Spleen (tissue), 11 donors: ENCODE results near the gene CDK14. TPM values are rescaled to one million over a fixed set of nuclear protein-coding genes. Genes with fewer than 3 reads are reported as not detected.

Experiments
- DNase-seq: peaks from one replicate; pipeline ENCODE4 v3.0.0-alpha.2; 2020
- H3K27ac ChIP-seq, 8 donors: fragments of 200-600 bp; sonication (generic) in 7 of 8; 1 replicate in 4 of 8; 2 replicates in 4 of 8; pipeline versions ENCODE4 v1.5.0 to v1.8.0; 2016 to 2021; ENCODE audit warnings: inconsistent platforms in 4 of 8, mild to moderate bottlenecking in 4 of 8, moderate library complexity in 1 of 8
- H3K27me3 ChIP-seq, 7 donors: fragments of 200-600 bp; sonication (generic) in 6 of 7; replicated peaks in 1 of 7; 1 replicate in 4 of 7; 2 replicates in 3 of 7; pipeline versions ENCODE4 v1.5.0 to v1.8.0; 2016 to 2021; ENCODE audit warnings: inconsistent platforms in 3 of 7, mild to moderate bottlenecking in 1 of 7
- H3K36me3 ChIP-seq, 6 donors: fragments of 200-600 bp; sonication (generic) in 5 of 6; 1 replicate in 4 of 6; 2 replicates in 2 of 6; pipeline versions ENCODE4 v1.5.0 to v1.8.0; 2016 to 2021; ENCODE audit warnings: inconsistent platforms in 2 of 6
- H3K4me1 ChIP-seq, 6 donors: fragments of 200-600 bp; sonication (generic) in 5 of 6; 1 replicate in 3 of 6; 2 replicates in 3 of 6; pipeline versions ENCODE4 v1.5.0 to v1.8.0; 2016 to 2021; ENCODE audit warnings: inconsistent platforms in 3 of 6
- H3K4me3 ChIP-seq, 8 donors: fragments of 200-600 bp; sonication (generic) in 7 of 8; 1 replicate in 4 of 8; 2 replicates in 4 of 8; pipeline versions ENCODE4 v1.5.0 to v1.8.0; 2016 to 2021; ENCODE audit warnings: inconsistent platforms in 4 of 8, mild to moderate bottlenecking in 4 of 8, moderate library complexity in 2 of 8
- H3K9me3 ChIP-seq, 8 donors: fragments of 200-600 bp; sonication (generic) in 7 of 8; 1 replicate in 4 of 8; 2 replicates in 4 of 8; pipeline versions ENCODE4 v1.5.0 to v1.8.0; 2016 to 2021; ENCODE audit warnings: inconsistent platforms in 4 of 8
- POLR2A ChIP-seq, 3 donors: fragments of 450-650 bp; IDR thresholded peaks; one replicate each; pipeline ENCODE4 v1.5.1; 2017; ENCODE audit warnings: antibody characterized with exemption in 3 of 3, mild to moderate bottlenecking in 1 of 3
- POLR2AphosphoS5 ChIP-seq, 3 donors: sonication (generic); formaldehyde crosslinking; IDR thresholded peaks; one replicate each; pipeline ENCODE4 v1.5.1; 2017; ENCODE audit warnings: antibody characterized with exemption in 3 of 3
- WGBS, 5 donors: extraction: QIAGEN DNeasy Blood & Tissue Kit in 3 of 5; methylation state at CpG; one replicate each; pipeline versions ENCODE4 v1.1.5 to v1.1.7; 2013 to 2018; 5-methylcytosine and 5-hydroxymethylcytosine counted together
- intact Hi-C: fragments of 100-400 bp; cut with DNase I; formaldehyde crosslinking; loops from one replicate; pipeline ENCODE4 v1.15.0; 2023; ENCODE audit warnings: low total_unique reads
- polyA plus RNA-seq, 3 donors: library from polyadenylated mRNA; stranded (reverse); fragments of 200-250 nt; gene quantifications; one replicate each; pipeline ENCODE4 v1.2.1, GENCODE V29; 2013
- total RNA-seq, 7 donors: library from RNA; depleted of rRNA in 3 of 7; stranded (reverse); fragments of >200 nt in 3 of 7; fragmentation: NEBNext Ultra II Directional in 4 of 7; extraction: Animal tissue kit (Norgen Biotek cat#: 25700) in 4 of 7; gene quantifications; one replicate each; pipeline versions ENCODE4 v1.1.0 to v1.2.1, GENCODE V29; 2016 to 2021
- TF ChIP-seq, protein P1 (sequence below), 11 experiments: fragments of 200-600 bp in 7 of 11; fragments of 450-650 bp in 4 of 11; sonication (generic) in 4 of 11; IDR thresholded peaks in 8 of 11; conservative IDR thresholded peaks in 3 of 11; 1 replicate in 7 of 11; 2 replicates in 4 of 11; pipeline versions ENCODE4 v1.4.0 to v1.8.0; 2016 to 2021; ENCODE audit warnings: antibody characterized with exemption in 11 of 11, inconsistent platforms in 4 of 11, mild to moderate bottlenecking in 1 of 11
- donor health status: healthy with polysubstance abuse.
- donor health status: DM: no; HTN: no; CAD: no; lungs with moderate emphysema.
- donor health status: DM: no; HTN: no; CAD: no.
- donor health status: Bipolar disorder and iron deficiency.
- donor health status: healthy.
- donor health status: DM: no; HTN: no; CAD: no.
- donor health status: DM: yes; HTN: yes; CAD: no.

CDK14 gene
- total and polyA plus RNA-seq, 10 donors, result 6.6 to 109 (median 51.2) TPM

DNA sequence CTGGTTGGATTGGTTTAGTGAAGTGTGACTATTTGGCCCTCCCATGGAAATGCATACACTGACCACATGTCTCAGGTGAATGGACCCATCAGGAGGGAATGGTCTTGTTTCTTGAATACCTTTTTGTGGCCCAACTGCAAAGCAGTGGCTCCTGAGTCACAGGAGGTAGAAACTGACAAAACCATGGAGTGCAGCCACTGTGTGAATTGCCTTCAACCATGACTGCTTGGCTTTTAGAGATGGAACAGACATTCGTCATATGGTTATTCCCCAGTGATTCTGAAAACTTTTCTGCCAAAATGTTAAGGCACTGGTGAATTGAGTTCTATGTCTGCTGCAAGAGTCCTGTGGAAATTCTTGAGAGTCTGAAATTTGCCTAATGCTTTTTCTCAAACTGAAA, 64.7 kb downstream of the CDK14 start:
- H3K4me1 ChIP-seq, result peaks cover 0 to 28% (median 2%) of the 10 kb centered on the region in 6 donors
- peaks cover 0 to 4% (median 0%) of the 10 kb centered on the region in 8 donors for H3K9me3 ChIP-seq
- WGBS, 5 donors, result 57 to 85% (median 68%) methylated on average over 1 of the region's 1 CpG
- no peaks in the 10 kb centered on the region for H3K27me3 ChIP-seq
- intact Hi-C loops, result no loop called here
- no peak for DNase-seq
- no peaks in the 10 kb centered on the region for H3K36me3 ChIP-seq
- no peak for TF ChIP-seq POLR2AphosphoS5 (IDR thresholded peaks at IDR 0.05)
- TF ChIP-seq, protein P1, sequence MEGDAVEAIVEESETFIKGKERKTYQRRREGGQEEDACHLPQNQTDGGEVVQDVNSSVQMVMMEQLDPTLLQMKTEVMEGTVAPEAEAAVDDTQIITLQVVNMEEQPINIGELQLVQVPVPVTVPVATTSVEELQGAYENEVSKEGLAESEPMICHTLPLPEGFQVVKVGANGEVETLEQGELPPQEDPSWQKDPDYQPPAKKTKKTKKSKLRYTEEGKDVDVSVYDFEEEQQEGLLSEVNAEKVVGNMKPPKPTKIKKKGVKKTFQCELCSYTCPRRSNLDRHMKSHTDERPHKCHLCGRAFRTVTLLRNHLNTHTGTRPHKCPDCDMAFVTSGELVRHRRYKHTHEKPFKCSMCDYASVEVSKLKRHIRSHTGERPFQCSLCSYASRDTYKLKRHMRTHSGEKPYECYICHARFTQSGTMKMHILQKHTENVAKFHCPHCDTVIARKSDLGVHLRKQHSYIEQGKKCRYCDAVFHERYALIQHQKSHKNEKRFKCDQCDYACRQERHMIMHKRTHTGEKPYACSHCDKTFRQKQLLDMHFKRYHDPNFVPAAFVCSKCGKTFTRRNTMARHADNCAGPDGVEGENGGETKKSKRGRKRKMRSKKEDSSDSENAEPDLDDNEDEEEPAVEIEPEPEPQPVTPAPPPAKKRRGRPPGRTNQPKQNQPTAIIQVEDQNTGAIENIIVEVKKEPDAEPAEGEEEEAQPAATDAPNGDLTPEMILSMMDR (IDR thresholded peaks at IDR 0.05 in 8 of 11, conservative IDR thresholded peaks at IDR 0.05 in 3 of 11), result no peak
- no peak for TF ChIP-seq POLR2A (IDR thresholded peaks at IDR 0.05)
- H3K4me3 ChIP-seq, result no peak overlapping the region
- no peak overlapping the region for H3K27ac ChIP-seq

DNA sequence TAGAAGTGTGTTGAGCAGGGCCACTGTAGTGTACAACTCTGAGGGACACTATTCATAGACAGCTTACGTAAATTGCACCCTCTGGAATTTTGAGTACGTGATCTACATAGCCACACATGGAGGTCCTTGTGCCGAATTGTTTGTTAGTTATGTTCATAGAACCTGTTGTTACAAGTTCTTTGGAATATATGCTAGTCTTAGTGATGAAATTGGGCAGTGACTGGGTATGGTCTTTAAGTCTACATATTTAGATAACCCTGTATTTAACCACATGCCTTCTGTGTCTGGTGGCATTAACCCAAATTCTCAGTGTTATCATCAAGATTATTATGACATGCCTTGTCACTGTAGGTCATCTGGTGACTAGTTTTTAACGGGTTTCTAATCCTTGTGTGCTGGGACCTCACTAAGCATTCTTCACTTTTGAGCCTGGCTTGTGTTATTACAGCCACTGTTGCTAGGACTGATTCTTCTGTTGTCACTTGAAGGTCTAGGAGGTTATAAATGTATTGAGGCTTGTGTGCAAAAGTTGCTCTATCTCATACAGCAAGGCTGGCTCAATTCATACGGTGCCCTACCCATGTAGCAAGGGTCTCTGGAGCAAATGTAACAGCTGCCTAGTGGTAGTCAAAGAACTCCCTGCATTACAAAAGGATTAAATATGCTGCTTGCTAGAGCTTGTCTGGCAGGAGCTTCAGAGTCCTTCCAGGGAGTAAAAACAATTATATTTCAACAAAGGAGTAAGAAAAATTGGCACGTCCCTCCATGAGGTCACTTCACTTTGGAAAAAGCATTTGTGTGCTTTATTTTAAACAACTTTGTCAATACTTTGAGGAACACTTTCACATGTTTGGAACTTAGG, 65.4 kb downstream of the CDK14 start:
- WGBS, 5 donors, result 75 to 82% (median 80%) methylated on average over 6 of the region's 6 CpGs
- DNase-seq, result no peak
- Histone ChIP-seq H3K27ac (no peak overlapping the region), H3K27me3 (no peaks in the 10 kb centered on the region), H3K36me3 (no peaks in the 10 kb centered on the region), H3K9me3 (peaks cover 0 to 4% (median 0%) of the 10 kb centered on the region in 8 donors), H3K4me3 (no peak overlapping the region), H3K4me1 (peaks cover 0 to 23% (median 0%) of the 10 kb centered on the region in 6 donors)
- TF ChIP-seq, protein P1 (IDR thresholded peaks at IDR 0.05 in 8 of 11, conservative IDR thresholded peaks at IDR 0.05 in 3 of 11), result no peak
- TF ChIP-seq POLR2A (IDR thresholded peaks at IDR 0.05) (no peak), POLR2AphosphoS5 (IDR thresholded peaks at IDR 0.05) (no peak)
- intact Hi-C loops, result no loop called here

DNA sequence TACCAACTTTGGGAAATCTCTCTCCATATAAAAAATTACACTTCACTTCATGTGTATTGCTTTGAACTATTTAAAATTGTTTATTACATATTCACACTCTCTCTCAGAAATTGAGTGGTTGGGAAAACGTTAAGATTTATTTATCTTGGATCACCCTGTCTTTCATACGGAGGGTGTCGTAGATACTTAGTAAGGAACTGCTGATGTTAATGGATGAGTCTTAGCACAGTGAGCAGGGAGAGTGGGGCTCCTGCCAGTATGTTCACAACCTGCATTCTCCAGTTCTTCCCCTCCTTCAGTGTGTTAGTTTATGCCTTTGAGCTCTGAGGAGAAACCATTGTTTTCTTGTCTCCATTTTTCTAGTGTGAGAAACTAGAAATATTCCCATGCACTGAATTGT, 67.1 kb downstream of the CDK14 start:
- Histone ChIP-seq H3K4me3 (no peak overlapping the region), H3K27me3 (no peaks in the 10 kb centered on the region), H3K9me3 (peaks cover 0 to 2% (median 0%) of the 10 kb centered on the region in 8 donors), H3K27ac (no peak overlapping the region), H3K4me1 (peaks cover 0 to 21% (median 0%) of the 10 kb centered on the region in 6 donors), H3K36me3 (no peaks in the 10 kb centered on the region)
- TF ChIP-seq, protein P1 (IDR thresholded peaks at IDR 0.05 in 8 of 11, conservative IDR thresholded peaks at IDR 0.05 in 3 of 11), result no peak
- TF ChIP-seq POLR2A (IDR thresholded peaks at IDR 0.05) (no peak), POLR2AphosphoS5 (IDR thresholded peaks at IDR 0.05) (no peak)
- intact Hi-C loops, result no loop called here
- 74 to 84% (median 82%) methylated on average over 3 of the region's 3 CpGs for WGBS, 5 donors
- DNase-seq, result no peak

DNA sequence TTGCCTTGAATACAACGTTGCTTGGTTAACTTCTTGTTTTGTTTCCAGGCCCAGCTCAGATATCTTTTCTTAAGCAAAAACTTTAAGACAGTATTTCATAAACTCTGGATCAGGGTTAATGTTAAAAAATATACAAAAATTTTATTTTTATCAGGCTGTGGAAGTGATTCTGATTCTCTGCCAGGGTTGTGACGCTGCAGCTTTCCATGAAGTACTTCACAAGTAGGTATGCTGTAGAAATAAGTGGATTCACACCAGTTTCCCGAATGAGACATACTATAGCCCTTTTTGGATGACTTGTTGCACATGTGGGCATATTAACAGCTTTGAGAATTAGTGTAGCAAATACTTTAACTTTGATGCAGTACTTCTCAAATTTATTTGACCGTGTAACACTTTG, 70.1 kb downstream of the CDK14 start:
- no peaks in the 10 kb centered on the region for H3K9me3 ChIP-seq
- H3K27me3 ChIP-seq, result no peaks in the 10 kb centered on the region
- no peaks in the 10 kb centered on the region for H3K36me3 ChIP-seq
- no peak for DNase-seq
- H3K4me3 ChIP-seq, result no peak overlapping the region
- intact Hi-C loops, result no loop called here
- H3K27ac ChIP-seq, result no peak overlapping the region
- WGBS, 5 donors, result 60 to 78% (median 72%) methylated on average over 4 of the region's 4 CpGs
- TF ChIP-seq POLR2AphosphoS5 (IDR thresholded peaks at IDR 0.05), result no peak
- TF ChIP-seq POLR2A (IDR thresholded peaks at IDR 0.05), result no peak
- TF ChIP-seq, protein P1 (IDR thresholded peaks at IDR 0.05 in 8 of 11, conservative IDR thresholded peaks at IDR 0.05 in 3 of 11), result no peak
- H3K4me1 ChIP-seq, result peaks cover 0 to 15% (median 0%) of the 10 kb centered on the region in 6 donors
